Measurements from ENCODE around the gene CNKSR2.

DNA sequence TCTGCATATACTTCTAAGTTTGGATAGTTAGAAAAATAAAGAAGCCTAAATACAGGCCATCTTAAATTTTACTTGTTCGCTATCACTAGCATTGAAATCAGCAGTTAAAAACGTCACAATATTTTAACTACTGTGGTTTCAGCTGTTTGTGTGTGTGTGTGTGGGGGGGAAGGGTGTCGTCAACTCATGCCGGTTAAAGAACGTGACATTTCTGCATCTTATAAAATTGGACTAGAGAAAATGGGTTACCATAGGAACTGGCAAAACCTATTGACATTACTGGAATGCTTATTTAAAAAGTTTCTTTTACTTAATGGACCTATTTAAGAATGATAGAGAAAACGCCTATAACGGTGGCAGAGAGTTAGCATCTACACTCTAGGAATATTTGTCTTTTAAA is 1.2 kb upstream of the CNKSR2 start:
- TF ChIP-seq, protein P1, sequence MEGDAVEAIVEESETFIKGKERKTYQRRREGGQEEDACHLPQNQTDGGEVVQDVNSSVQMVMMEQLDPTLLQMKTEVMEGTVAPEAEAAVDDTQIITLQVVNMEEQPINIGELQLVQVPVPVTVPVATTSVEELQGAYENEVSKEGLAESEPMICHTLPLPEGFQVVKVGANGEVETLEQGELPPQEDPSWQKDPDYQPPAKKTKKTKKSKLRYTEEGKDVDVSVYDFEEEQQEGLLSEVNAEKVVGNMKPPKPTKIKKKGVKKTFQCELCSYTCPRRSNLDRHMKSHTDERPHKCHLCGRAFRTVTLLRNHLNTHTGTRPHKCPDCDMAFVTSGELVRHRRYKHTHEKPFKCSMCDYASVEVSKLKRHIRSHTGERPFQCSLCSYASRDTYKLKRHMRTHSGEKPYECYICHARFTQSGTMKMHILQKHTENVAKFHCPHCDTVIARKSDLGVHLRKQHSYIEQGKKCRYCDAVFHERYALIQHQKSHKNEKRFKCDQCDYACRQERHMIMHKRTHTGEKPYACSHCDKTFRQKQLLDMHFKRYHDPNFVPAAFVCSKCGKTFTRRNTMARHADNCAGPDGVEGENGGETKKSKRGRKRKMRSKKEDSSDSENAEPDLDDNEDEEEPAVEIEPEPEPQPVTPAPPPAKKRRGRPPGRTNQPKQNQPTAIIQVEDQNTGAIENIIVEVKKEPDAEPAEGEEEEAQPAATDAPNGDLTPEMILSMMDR (conservative IDR thresholded peaks at IDR 0.05; ENCODE audit: low read depth, low read length), result no peak
- TF ChIP-seq EZH2 (IDR thresholded peaks at IDR 0.05; ENCODE audit: low read length, unreplicated experiment), result no peak

Data from PC-3 (cell line).